ENCODE measurements around the gene AEBP1. TPM values are rescaled to one million over a fixed set of nuclear protein-coding genes. Genes with fewer than 3 reads are reported as not detected.

AEBP1 gene
- total and polyA plus RNA-seq, 2 of the 4 experiments (the other 2 are of a cell fraction) = 1.1 to 5.7 TPM

DNA sequence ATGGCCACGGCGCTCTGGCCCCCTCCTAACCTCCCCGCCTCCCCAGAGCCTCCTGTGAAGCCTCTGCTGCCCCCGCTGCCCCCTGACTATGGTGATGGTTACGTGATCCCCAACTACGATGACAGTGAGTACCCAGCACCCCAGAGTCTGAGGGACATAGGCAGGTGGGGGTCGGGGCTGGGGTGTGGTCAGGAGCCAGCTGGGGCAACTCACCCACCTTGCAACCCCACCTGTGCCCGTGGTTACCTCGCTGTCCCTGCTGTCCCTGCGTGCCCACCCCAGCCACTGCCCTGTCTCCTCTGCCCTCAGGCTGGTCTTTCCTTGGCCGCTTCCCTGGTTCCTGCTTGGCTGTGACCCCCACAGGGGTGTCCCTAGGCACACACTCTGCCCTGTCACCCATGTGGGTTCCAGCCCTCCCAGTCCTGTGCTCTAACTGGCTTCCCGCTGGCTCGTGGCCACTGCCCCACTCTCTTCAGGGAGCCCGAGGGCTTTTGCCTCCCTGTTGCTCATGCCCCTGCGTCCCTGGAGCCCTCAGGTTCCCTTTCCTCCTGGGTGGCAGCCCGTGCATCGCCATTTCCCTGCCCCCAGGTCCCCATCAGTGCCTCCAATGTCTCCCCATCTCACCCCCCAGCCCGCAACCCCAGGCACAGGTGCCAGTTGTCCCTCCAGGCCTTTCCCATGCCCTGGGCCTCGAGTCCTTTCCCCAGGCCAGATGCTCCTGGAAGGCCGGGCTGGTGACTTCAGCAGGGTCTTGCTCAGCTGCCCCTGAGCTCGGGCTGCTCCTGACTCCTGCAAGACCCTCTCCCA is 4.0 kb downstream of the AEBP1 start:
- POLR2A ChIA-PET (ENCODE audit: unreplicated experiment) = no interaction called here
- CTCF ChIA-PET = no interaction called here
- Histone ChIP-seq H3K4me2 (ENCODE audit: low read depth, low read length) (no peak overlapping the region), H2AFZ (replicated peaks; ENCODE audit: low read length, poor library complexity) (no peak overlapping the region), H4K91ac (ENCODE audit: insufficient read depth, low read depth, low read length) (no peak overlapping the region), H4K8ac (ENCODE audit: low read depth in 2 of 2, low read length in 2 of 2) (no peak overlapping the region), H3K36me3 (ENCODE audit: control insufficient read depth, insufficient read depth, low read length) (no peaks in the 10 kb centered on the region; the same call in 1 of the 2 replicates), H3K18ac (ENCODE audit: low read depth, low read length) (no peak overlapping the region), H3K56ac (ENCODE audit: extremely low read depth, insufficient read depth, low read length) (no peak overlapping the region), H3K4ac (ENCODE audit: low read depth, low read length) (no peak overlapping the region), H3K14ac (replicated peaks; ENCODE audit: low read depth, low read length) (no peak overlapping the region), H3K27ac (ENCODE audit: insufficient read depth, low read length) (no peak overlapping the region), H3K9me1 (ENCODE audit: insufficient read depth, low read length) (peaks cover 9% of the 10 kb centered on the region), H3K79me1 (ENCODE audit: low read depth in 1 of 2, low read length in 2 of 2) (no peaks in the 10 kb centered on the region; a peak in 1 of 4 replicates), H2BK15ac (ENCODE audit: low read depth, low read length) (no peak overlapping the region), H4K20me1 (ENCODE audit: insufficient read depth, low read length) (no peaks in the 10 kb centered on the region), H3K27me3 (ENCODE audit: control insufficient read depth, insufficient read depth, low read length) (no peaks in the 10 kb centered on the region), H2AK5ac (ENCODE audit: low read depth, low read length) (no peak overlapping the region), H4K5ac (ENCODE audit: low read depth, low read length) (no peak overlapping the region), H2BK20ac (ENCODE audit: low read depth, low read length) (no peak overlapping the region), H3K9me3 (ENCODE audit: control insufficient read depth, insufficient read depth, low read length) (no peaks in the 10 kb centered on the region), H2BK5ac (ENCODE audit: low read depth, low read length, poor library complexity, severe bottlenecking) (no peak overlapping the region), H3K4me1 (ENCODE audit: control insufficient read depth, insufficient read depth, low read length) (peaks cover 14% of the 10 kb centered on the region), H3K9ac (ENCODE audit: low read depth, low read length) (no peak overlapping the region), H3K4me3 (ENCODE audit: insufficient read depth, low read depth, low read length) (no peak overlapping the region), H2AK9ac (replicated peaks; ENCODE audit: low read depth, low read length, poor library complexity) (no peak overlapping the region), H3K23ac (ENCODE audit: low read depth, low read length) (no peak overlapping the region), H2BK120ac (ENCODE audit: low read depth, low read length) (no peak overlapping the region)
- no peak for ATAC-seq (ENCODE audit: low read depth)
- no peak for DNase-seq
- in situ Hi-C loops (cut with MboI; ENCODE audit: low sequenced_read_pairs) = no loop called here
- BruUV-seq (replicated peaks) = no TSS peak
- 98% methylated on average over 6 of the region's 21 CpGs; no CpG with 5 or more reads in 1 of the 2 experiments for WGBS, 2 experiments (ENCODE audit: extremely low coverage in 2 of 2, insufficient read length in 1 of 2)
- intact Hi-C loops (cut with micrococcal nuclease) = no loop called here
- no peak for TF ChIP-seq FOS (IDR thresholded peaks at IDR 0.05; ENCODE audit: low read depth, low read length)
- TF ChIP-seq SMC3 (IDR thresholded peaks at IDR 0.05; ENCODE audit: low read depth, low read length) = no peak
- TF ChIP-seq POLR2A (IDR thresholded peaks at IDR 0.05; ENCODE audit: low read depth, low read length) = no peak
- TF ChIP-seq RCOR1 (IDR thresholded peaks at IDR 0.05; ENCODE audit: insufficient replicate concordance, low read length) = no peak
- no peak for TF ChIP-seq MAZ (IDR thresholded peaks at IDR 0.05; ENCODE audit: borderline replicate concordance, low read depth, low read length)
- no peak for TF ChIP-seq CEBPB (IDR thresholded peaks at IDR 0.05; ENCODE audit: low read depth, low read length)
- TF ChIP-seq MAFK (IDR thresholded peaks at IDR 0.05; ENCODE audit: low read depth, low read length) = no peak
- TF ChIP-seq RFX5 (IDR thresholded peaks at IDR 0.05; ENCODE audit: low read depth, low read length) = no peak
- TF ChIP-seq CHD1 (IDR thresholded peaks at IDR 0.05; ENCODE audit: low read depth, low read length) = no peak
- TF ChIP-seq, protein P1, sequence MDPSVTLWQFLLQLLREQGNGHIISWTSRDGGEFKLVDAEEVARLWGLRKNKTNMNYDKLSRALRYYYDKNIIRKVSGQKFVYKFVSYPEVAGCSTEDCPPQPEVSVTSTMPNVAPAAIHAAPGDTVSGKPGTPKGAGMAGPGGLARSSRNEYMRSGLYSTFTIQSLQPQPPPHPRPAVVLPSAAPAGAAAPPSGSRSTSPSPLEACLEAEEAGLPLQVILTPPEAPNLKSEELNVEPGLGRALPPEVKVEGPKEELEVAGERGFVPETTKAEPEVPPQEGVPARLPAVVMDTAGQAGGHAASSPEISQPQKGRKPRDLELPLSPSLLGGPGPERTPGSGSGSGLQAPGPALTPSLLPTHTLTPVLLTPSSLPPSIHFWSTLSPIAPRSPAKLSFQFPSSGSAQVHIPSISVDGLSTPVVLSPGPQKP (IDR thresholded peaks at IDR 0.05; ENCODE audit: borderline replicate concordance, low read depth, low read length) = no peak
- dilution Hi-C loops (cut with HindIII; ENCODE audit: low sequenced_read_pairs, unreplicated experiment) = no loop called here
